GM18502 (cell line): ENCODE results near the gene AMDHD2.

Experiments
- ATAC-seq: cut with Tn5 transposase; IDR thresholded peaks from one replicate; pipeline ENCODE4 v1.9.1; 2021; ENCODE audit warnings: mild to moderate bottlenecking; ENCODE audit not compliant: unreplicated experiment, poor library complexity

The AMDHD2 gene

DNA sequence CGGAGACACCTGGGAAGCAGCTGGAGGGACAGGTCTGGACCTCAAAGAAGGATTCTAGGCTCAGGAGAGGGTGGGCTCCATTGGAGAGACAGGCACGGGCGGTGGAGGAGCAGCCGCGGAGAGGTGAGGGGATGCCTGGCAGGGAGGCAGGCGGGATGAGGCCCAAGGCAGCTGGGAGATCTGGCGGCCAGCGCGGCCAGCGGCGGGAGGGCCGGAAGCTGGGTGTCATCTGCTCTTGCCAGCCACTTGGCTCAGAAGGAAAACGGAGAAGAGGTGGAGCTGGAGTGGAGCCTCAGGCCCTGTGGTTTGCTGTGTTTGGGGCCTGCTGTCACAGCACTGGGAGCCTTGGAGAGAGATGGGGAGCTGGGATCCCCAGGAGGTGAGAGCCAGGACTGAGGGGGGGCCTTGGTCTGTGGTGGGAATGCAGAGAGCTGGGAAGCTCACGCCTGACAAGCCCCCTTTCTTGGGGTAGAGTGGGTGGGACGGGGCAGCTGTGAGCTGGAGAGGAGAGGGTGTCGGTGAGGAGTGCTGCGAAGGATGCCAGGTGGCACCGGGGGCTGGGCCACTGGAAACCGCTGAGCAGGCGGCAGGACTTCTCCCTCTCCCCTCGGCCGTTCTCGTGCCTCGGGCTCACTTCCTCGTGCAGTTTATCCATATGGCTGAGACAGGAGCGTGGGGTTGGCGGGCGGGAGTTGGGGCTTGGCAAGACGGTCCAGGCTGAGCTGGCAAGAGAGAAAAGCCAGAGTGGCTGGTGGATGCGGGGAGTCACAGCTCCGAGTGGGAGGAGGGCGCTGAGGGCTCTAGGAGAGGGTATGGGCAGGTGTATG, 37.2 kb upstream of the AMDHD2 start:
- no peak for ATAC-seq

DNA sequence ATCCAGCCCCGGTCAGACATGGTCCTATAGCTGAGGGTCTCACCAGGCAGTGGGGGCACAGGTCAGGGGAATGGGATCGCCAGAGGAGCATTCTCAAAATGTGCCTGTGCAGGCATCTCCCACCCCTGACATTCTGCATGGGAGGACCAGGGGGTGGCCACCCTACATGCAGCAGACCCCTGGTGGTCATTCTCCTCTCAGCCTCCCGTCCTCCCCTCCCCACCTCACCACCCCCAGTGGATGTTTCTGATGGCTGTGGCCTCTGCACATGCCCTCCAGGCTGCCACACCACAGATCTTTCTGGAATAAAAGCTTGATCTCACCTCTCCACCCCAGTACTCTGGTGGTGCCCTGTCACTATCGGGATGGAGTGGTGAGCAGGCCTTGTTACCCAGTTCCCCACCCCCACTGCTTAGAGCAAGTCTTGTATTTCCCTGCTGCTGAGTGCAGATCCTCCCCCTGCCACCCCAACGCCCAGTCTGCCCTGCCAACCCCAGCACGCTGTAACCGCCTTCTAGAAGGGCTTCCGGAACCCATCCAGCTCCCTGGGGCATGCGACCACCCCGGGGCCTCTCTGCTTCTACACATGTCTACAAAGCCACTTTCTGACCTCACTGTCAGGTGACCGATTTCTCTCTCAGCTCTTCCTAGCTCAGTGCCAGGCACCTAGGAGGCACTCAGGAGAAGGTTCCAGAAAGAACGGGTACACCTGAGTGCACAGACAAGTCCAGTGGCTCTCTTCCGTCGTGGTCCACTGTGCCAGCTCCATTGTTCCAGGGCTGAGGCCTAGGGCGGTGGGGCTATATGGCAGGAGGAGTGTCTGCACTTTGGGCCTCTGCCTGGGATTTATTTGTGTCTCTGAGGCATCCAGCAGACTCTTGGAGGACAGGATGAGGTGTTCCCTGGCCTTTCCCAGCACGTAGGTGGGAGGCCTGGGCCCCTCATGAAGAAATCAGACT, 36.0 kb upstream of the AMDHD2 start:
- ATAC-seq: no peak

DNA sequence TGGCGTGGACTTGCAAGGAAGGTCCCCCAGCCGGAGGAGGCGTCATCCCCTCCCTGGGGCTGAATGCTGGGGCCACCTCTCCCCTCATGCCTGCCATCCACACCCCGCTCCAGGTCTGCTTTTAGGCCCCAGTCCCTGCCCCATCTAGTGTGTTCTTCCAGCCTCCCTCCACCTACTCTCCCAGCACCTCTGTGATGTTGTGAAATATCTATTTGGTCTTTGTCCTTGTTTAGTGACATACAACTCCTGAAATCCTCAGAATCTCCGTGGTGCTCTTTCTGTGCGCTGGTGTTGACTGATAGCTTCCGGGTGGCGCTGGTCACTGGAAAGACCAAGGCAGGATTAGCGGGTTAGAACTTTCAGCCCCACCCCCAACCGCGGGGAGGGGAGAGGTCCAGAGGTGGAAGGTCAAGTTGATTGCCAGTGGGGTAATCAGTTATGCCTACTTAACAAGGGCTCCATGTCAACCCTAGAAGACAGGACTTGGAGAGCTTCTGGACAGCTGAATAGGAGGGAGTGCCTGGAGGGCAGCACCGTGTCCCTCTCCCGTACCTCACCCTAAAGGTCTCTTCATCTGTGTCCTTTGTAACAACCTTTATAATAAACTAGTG, 35.2 kb upstream of the AMDHD2 start:
- no peak for ATAC-seq

DNA sequence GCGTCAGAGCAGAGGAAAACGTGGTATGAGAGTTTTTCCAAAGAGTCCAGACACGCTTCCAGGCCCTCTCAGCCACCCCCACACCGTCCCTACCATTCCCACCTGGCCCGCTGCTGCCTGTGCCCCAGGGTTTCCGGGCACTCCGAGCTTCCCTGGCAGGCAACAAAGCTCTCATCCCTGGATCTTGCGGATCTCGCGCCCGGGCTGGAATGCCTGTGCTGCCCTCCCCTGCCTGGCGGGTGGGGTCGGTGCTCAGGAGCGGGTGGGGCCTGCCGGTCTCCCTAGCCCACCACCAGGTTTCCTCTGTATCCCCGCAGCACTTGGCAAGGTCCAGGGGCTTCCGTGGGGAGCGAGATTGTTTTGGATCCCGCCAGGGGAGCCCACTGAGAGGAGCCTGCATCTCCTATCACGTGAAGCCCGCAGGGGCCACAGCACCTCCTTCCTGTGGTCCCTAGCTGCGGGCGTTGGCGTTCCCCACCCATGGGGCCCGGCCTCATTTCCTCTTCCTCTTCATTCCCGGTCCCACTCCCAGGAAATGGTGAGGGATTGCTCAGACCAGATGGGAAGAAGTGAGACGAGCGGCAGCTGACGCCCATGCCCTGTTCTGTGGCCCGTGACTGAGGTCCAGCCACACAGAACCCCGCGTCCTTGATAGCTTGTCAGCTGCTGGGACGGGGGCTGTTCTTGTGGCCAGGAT, 34.2 kb upstream of the AMDHD2 start:
- no peak for ATAC-seq

DNA sequence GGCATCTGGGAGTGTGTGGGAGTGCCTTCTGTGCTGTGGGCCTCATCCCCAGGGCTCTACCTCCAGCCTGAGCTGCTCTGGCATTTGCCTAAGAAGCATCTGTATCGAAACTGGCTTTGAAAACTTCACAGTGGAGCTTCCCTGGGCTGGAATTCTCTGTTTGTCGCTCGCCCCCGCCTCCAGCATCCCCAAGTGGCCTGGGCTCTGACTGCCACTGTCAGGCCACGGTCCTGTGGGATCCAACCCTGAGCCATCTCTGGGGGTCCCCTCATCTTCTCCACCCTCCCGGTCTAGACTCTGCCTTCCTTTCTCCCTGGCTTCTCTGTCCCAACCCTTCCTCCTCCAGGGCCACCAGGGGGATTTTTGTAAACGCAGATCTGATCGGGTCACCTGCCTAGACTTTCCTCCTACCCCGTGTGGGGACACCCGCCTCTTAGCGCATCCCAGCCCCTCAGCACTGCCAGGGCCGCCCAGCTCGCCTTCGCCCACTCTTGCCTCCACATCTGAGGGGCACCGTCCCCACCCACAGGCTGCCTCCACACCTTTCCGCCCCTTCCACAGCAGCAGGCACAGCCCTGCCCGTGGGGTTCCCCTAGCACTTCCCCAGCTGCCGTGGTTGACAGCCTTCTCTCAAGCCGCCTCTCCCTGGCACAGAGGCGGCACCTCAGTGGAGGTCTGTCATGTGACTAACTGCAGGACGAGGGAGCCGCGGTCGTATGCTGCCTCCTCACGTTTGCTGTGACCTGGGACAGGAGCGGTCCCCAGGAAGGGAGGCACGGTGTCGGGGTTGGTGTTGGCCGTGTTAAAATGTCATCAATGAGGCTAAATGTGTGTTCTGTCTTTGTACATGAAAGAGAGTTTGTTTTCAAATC, 33.3 kb upstream of the AMDHD2 start:
- ATAC-seq: peak; percentile 71

DNA sequence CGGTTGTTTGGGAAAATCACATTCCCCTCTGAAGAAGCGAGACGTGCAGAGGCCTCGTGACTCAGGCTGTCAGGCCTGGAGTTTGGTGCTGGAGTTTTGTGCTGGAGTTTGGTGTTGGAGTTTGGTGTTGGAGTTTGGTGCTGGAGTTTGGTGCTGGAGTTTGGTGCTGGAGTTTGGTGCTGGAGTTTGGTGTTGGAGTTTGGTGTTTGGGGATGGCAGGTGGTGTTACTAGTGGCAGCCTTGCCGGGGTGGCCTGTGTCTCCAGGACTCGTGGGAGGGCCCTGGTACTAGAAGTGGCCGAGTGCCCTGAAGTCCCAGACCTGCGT, 32.7 kb upstream of the AMDHD2 start:
- no peak for ATAC-seq

DNA sequence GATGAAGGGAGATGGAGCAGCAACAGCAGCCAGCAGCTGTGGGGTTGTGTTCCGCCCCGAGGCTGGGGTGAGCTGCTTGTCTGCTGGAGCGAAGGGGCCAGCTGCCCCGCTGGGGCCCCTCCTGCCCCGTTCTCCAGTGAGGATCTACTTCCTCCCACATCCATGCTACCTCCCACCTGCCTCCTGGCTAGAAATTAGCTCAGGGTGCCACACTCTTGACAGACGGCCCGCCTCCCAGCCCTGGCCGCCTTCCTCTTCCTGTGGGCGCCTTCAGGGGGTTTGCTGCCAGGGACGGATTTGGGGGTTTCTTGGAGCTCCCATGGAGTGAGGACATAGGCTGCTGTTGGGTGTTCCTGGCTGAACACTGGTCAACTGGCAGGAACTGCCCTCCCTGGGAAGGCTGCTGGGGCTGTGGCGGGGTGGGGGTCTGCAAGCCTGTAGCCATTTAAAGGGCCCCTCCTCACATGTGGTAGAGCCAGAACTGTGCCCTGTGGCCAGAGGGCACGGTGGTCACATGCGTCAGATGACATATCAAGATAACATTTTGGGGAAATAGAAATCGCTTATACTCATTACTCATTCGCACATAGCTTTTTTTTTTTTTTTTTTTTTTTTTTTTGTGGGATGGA, 32.2 kb upstream of the AMDHD2 start:
- ATAC-seq: no peak

DNA sequence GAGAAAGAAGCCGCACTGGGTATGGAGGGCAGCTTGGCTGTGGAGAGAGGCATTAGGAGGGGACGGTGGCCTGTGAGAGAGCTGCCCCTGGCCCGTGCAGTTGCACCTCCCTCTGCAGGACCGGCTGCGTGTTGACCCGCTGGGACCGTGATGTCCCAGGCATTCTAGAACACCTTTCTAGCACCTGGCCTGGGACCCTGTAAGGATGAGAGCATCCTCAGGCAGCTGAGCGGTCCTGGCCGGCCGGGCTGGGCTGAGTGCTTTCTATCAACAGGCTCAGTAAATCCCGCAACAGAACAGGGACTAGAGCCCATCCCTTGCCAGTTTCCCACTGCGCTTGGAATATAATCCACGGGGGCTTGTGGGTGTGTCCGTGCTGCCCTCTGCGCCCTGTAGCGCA, 30.6 kb upstream of the AMDHD2 start:
- ATAC-seq: no peak

DNA sequence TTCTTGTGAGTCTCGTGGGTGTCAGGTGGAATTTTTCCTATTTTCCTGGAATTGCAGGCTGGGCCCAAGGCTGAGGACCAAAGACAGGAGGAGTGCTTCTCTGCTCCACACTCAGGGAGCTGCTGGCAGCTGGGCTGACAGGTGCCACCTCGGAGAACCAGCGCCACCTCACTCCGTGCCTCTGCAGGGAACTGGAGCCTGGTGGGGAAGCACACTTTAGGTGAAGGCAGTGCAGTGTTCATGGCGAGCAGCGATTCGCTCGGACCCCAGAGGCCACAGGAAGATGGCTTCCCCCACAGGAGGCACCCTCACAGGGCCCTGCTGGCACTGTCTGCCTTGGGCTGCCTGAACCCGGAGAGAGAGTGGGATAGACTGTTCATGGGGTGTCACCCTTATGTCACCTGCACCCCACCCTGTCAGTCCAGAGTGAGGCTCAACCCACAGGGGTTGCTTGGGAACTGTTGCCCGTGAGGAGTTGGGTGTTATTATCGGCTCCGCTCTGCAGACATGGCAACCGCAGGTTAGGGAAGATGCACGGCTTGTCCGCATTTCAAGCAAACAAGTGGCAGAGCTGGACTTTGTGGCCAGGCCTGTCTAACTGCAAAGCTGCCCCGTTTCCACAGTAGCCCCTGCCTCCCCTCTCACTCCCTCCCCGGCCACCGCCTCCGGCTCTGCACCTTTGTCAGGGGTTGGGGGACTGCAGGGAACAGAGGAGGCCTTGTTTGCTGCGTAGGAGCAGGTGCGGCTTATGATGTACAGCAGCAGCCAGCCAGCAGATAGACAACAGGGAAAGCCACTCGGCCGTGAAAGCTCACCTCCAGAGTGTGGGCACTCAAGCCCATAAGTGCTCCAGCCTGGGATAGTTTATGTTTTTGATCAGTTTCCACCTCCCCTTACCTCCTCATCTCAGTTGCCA, 29.7 kb upstream of the AMDHD2 start:
- ATAC-seq: no peak

DNA sequence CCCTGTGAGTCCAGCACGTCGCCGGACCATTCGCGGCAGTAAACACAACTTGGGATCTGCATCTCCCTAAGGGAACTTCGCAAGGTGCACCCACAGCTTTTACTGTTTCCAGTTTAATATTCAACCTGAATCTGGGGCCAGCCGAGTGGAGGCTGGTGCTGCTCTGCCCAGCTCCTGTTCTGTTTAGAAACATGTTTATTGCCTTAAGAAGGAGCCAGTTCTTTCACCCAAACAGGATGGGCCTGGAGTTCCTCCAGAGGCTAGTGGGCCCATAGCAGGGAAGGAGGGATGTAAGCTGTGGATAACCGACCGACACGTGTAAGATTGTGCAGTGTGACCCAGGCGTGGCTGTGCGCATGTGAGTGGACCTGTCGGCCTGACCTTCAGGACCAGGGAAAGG, 27.9 kb upstream of the AMDHD2 start:
- ATAC-seq: no peak

DNA sequence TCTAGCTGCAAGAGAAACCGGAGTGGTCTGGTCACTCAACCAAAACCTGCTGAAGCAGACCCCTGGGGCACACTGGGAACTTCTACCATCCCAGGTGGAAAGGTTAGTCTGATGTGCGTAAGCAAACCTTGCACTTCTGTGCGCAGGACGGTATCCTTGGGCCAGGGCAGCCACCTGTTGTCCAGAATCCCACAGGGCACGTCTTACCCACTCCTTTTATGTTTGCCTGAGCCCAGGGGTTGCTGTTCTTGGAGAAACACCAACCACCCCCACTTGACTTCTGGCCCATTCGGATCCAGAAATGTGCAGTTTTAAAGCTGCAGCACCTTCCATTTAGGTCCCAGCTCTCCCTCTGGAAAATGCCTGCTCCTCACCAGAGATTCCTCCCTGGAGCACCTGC, 26.6 kb upstream of the AMDHD2 start:
- ATAC-seq: no peak

DNA sequence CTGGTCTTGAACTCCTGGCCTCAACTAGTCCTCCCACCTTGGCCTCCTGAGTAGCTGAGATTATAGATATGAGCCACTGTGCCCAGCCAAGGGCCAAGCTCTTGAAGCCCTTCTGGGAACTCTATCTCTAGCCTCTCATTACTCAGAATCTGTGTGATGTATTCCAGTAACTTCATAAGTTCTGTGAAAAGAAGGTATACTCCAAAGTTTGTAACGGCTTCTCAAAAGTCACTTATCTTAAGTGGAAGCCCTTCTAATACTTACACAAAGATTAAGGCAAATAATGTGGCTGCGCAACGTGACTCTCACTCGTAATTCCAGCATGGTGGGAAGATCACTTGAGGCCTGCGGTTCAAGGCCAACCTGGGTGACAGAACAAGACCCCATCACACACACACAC, 25.6 kb upstream of the AMDHD2 start:
- ATAC-seq: no peak

DNA sequence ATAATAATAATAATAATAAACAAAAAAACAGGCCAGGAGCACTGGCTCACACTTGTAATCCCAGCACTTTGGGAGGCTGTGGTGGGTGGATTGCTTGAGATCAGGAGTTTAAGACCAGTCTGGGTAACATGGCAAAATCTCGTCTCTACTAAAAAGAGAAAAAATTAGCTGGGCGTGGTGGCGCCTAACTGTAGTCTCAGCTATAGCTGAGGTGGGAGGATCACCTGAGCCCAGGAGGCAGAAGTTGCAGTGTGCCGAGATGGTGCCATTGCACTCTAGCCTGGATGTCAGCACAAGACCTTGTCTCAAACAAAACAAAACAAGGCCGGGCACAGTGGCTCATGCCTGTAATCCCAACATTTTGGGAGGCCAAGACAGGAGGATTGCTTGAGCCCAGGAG, 25.1 kb upstream of the AMDHD2 start:
- no peak for ATAC-seq

DNA sequence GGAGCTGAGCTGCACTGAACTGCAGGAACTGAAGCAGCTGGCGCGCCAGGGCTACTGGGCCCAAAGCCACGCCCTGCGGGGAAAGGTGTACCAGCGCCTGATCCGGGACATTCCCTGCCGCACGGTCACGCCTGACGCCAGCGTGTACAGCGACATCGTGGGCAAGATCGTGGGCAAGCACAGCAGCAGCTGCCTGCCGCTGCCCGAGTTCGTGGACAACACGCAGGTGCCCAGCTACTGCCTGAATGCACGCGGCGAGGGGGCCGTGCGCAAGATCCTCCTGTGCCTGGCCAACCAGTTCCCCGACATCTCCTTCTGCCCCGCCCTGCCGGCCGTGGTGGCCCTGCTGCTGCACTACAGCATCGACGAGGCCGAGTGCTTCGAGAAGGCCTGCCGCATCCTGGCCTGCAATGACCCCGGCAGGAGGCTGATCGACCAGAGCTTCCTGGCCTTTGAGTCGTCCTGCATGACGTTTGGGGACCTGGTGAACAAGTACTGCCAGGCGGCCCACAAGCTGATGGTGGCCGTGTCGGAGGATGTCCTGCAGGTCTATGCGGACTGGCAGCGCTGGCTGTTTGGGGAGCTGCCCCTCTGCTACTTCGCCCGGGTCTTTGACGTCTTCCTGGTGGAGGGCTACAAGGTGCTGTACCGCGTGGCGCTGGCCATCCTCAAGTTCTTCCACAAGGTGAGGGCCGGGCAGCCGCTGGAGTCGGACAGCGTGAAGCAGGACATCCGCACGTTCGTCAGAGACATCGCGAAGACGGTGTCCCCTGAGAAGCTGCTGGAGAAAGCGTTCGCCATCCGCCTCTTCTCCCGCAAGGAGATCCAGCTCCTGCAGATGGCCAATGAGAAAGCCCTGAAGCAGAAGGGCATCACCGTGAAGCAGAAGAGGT, 23.7 kb upstream of the AMDHD2 start:
- ATAC-seq: no peak

DNA sequence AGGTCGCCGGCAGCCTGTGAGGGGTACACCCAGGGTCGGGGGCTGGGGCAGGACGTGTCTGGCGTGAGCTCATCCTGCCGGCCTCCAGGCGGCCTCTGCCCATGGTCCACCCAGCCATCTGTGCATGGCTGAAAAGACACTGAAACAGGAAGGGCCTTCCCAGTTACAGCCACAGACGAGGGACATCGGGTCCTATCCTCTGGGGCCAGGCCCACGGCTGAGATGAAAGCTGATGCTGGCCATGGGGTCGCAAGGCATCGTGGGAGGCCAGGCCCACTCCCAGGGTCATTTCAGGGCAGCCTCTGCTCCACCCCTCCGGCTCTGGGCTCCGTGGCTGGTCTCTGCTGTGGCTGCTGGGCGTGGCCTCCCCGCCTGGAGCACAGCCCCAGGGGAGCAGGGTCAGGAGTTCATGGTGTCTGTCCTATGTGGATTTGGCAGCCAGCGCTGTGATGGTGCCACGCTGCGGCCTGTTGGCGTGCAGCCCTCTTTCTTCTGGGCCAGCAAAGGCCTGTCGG, 23.0 kb upstream of the AMDHD2 start:
- ATAC-seq: no peak

DNA sequence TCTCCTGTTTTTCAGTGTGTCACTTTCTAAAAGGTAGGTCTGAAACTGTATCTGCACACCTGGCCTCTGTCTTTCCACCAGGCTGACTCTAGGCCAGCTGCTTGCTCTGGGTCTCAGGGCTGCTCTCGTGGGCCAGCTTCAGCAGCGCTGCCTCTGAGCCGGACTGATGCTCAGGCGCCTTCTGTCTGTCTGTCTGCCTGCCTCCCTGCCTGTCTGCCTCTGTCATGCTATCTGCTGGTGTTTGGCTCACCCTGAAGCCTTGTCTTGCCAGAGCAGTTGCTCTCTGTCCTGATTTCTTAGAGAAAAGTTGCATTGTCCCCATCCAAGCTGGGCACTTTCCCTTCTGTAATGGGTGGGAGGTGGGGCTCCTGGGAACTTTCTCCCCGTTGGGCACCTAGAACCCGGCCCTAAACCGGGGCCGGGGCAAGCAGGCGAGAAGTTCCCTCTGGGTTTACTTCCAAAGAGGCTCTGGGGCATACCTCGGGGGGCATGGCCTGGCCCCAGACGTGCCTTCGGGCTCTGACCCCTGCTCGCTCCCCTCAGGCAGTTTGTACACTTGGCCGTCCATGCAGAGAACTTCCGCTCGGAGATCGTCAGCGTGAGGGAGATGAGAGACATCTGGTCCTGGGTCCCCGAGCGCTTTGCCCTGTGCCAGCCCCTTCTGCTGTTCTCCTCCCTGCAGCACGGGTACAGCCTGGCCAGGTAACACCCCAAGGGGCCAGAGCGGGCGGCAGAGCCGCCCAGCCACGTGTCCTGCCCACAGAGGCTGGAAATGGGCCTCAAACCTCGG, 22.3 kb upstream of the AMDHD2 start:
- ATAC-seq: no peak
